ENCODE measurements around the gene SPRING1. TPM values are rescaled to one million over a fixed set of nuclear protein-coding genes. Genes with fewer than 3 reads are reported as not detected.

Gene SPRING1
- total and polyA plus RNA-seq, 9 donors, result 5.0 to 19.7 (median 11.6) TPM

GRCh38 chr12:116771651-116772050 lies 33.8 kb upstream of the SPRING1 start:
- no peaks in the 10 kb centered on the region for H3K27me3 ChIP-seq
- WGBS, 3 donors, result 40 to 45% (median 42%) methylated on average over 8 of the region's 8 CpGs
- no peak overlapping the region for H3K4me3 ChIP-seq
- no peaks in the 10 kb centered on the region for H3K36me3 ChIP-seq
- intact Hi-C loops (cut with DNase I), result no loop called here
- no peak overlapping the region for H3K27ac ChIP-seq
- no peak for DNase-seq
- H3K4me1 ChIP-seq (ENCODE audit: insufficient read depth), result no peaks in the 10 kb centered on the region
- no peak for TF ChIP-seq POLR2A (IDR thresholded peaks at IDR 0.05)
- TF ChIP-seq CTCF (IDR thresholded peaks at IDR 0.05), result no peak
- TF ChIP-seq EP300 (IDR thresholded peaks at IDR 0.05), result no peak
- H3K9me3 ChIP-seq, result no peaks in the 10 kb centered on the region

GRCh38 chr12:116766746-116767145 lies 28.9 kb upstream of the SPRING1 start:
- Histone ChIP-seq H3K36me3 (no peaks in the 10 kb centered on the region), H3K4me1 (ENCODE audit: insufficient read depth) (no peaks in the 10 kb centered on the region), H3K4me3 (no peak overlapping the region), H3K9me3 (no peaks in the 10 kb centered on the region), H3K27ac (no peak overlapping the region), H3K27me3 (no peaks in the 10 kb centered on the region)
- 78 to 88% (median 79%) methylated on average over 3 of the region's 3 CpGs for WGBS, 3 donors
- intact Hi-C loops (cut with DNase I), result no loop called here
- no peak for TF ChIP-seq EP300 (IDR thresholded peaks at IDR 0.05)
- DNase-seq, result no peak

GRCh38 chr12:116766285-116766684 lies 28.4 kb upstream of the SPRING1 start:
- Histone ChIP-seq H3K4me1 (ENCODE audit: insufficient read depth) (no peaks in the 10 kb centered on the region), H3K36me3 (no peaks in the 10 kb centered on the region), H3K9me3 (no peaks in the 10 kb centered on the region), H3K4me3 (no peak overlapping the region), H3K27me3 (no peaks in the 10 kb centered on the region), H3K27ac (no peak overlapping the region)
- intact Hi-C loops (cut with DNase I), result no loop called here
- 89 to 91% (median 91%) methylated on average over 3 of the region's 3 CpGs for WGBS, 3 donors
- no peak for DNase-seq
- TF ChIP-seq POLR2A (IDR thresholded peaks at IDR 0.05), result no peak
- no peak for TF ChIP-seq CTCF (IDR thresholded peaks at IDR 0.05)
- TF ChIP-seq EP300 (IDR thresholded peaks at IDR 0.05), result no peak

- Histone ChIP-seq H3K27me3 (no peaks in the 10 kb centered on the region), H3K4me1 (ENCODE audit: insufficient read depth) (no peaks in the 10 kb centered on the region), H3K27ac (no peak overlapping the region), H3K9me3 (no peaks in the 10 kb centered on the region), H3K36me3 (no peaks in the 10 kb centered on the region), H3K4me3 (no peak overlapping the region)
- DNase-seq, result no peak
- WGBS, 3 donors, result 46 to 66% (median 59%) methylated on average over 5 of the region's 5 CpGs
- intact Hi-C loops (cut with DNase I), result no loop called here
- TF ChIP-seq POLR2A (IDR thresholded peaks at IDR 0.05) (no peak), CTCF (IDR thresholded peaks at IDR 0.05) (no peak), EP300 (IDR thresholded peaks at IDR 0.05) (no peak)
Observed at GRCh38 chr12:116765271-116765670, 27.4 kb upstream of the SPRING1 start.

- H3K27ac ChIP-seq, result no peak overlapping the region
- 91 to 98% (median 96%) methylated on average over 4 of the region's 4 CpGs for WGBS, 3 donors
- H3K9me3 ChIP-seq, result no peaks in the 10 kb centered on the region
- H3K4me1 ChIP-seq (ENCODE audit: insufficient read depth), result no peaks in the 10 kb centered on the region
- H3K27me3 ChIP-seq, result no peaks in the 10 kb centered on the region
- TF ChIP-seq EP300 (IDR thresholded peaks at IDR 0.05), result no peak
- no peak for TF ChIP-seq POLR2A (IDR thresholded peaks at IDR 0.05)
- TF ChIP-seq CTCF (IDR thresholded peaks at IDR 0.05), result no peak
- DNase-seq, result no peak
- H3K4me3 ChIP-seq, result no peak overlapping the region
- intact Hi-C loops (cut with DNase I), result no loop called here
- H3K36me3 ChIP-seq, result no peaks in the 10 kb centered on the region
Observed at GRCh38 chr12:116761499-116761898, 23.6 kb upstream of the SPRING1 start.
